IMR-90 (cell line): ENCODE results near the gene SH2D4B. TPM values are rescaled to one million over a fixed set of nuclear protein-coding genes. Genes with fewer than 3 reads are reported as not detected.

Source experiments
- ATAC-seq: fragments of 200-7000 bp; cut with Tn5 transposase; 2 replicates; pipeline ENCODE4 v1.9.1; 2020; ENCODE audit warnings: low read depth, mild to moderate bottlenecking, moderate library complexity
- BruUV-seq: library from RNA; stranded (reverse); fragments of 400-500 nt; replicated peaks from 2 replicates; lab custom pipeline; 2021; lab: Mats Ljungman, UMichigan
- CTCF ChIA-PET: fragments of 300-600 bp; formaldehyde crosslinking; extraction: SDS; loops from one replicate; lab custom pipeline; 2021; ENCODE audit warnings: antibody characterized with exemption; lab: Yijun Ruan, JAX
- POLR2A ChIA-PET: fragments of 300-600 bp; sonication (Branson Sonifier 250); formaldehyde crosslinking; loops from one replicate; lab custom pipeline; 2022; ENCODE audit warnings: antibody characterized with exemption; ENCODE audit not compliant: unreplicated experiment; lab: Charles Lee
- DNase-seq: peaks from one replicate; pipeline ENCODE4 v3.0.0; 2013
- H2AFZ ChIP-seq: replicated peaks from 2 replicates; pipeline ENCODE3; 2013; ENCODE audit warnings: low read length, mild to moderate bottlenecking; ENCODE audit not compliant: poor library complexity
- H2AK5ac ChIP-seq: 2 replicates; pipeline ENCODE4 v1.6.1; 2013; ENCODE audit warnings: low read depth, low read length, inconsistent platforms
- H2AK9ac ChIP-seq: replicated peaks from 2 replicates; pipeline ENCODE3; 2013; ENCODE audit warnings: mild to moderate bottlenecking, low read depth, low read length, moderate library complexity; ENCODE audit not compliant: poor library complexity
- H2BK120ac ChIP-seq: 2 replicates; pipeline ENCODE4 v1.6.1; 2013; ENCODE audit warnings: low read depth, low read length, inconsistent platforms
- H2BK15ac ChIP-seq: 3 replicates; pipeline ENCODE4 v1.6.1; 2013; ENCODE audit warnings: low read depth, low read length, inconsistent platforms
- H2BK20ac ChIP-seq: 2 replicates; pipeline ENCODE4 v1.6.1; 2013; ENCODE audit warnings: low read depth, mild to moderate bottlenecking, inconsistent platforms, low read length, moderate library complexity
- H2BK5ac ChIP-seq: 2 replicates; pipeline ENCODE4 v1.6.1; 2013; ENCODE audit warnings: mild to moderate bottlenecking, low read depth, low read length, inconsistent platforms; ENCODE audit not compliant: poor library complexity, severe bottlenecking
- H3K14ac ChIP-seq: replicated peaks from 2 replicates; pipeline ENCODE4 v1.6.1; 2013; ENCODE audit warnings: low read depth, low read length, inconsistent platforms
- H3K18ac ChIP-seq: 2 replicates; pipeline ENCODE4 v1.6.1; 2013; ENCODE audit warnings: low read depth, low read length, control low read depth
- H3K23ac ChIP-seq: 2 replicates; pipeline ENCODE4 v1.6.1; 2013; ENCODE audit warnings: low read depth, low read length, inconsistent platforms
- H3K27ac ChIP-seq: 2 replicates; pipeline ENCODE4 v1.5.1; 2013; ENCODE audit warnings: mild to moderate bottlenecking, control low read depth, low read length; ENCODE audit not compliant: insufficient read depth
- H3K27me3 ChIP-seq: 2 replicates; pipeline ENCODE4 v1.6.1; 2013; ENCODE audit warnings: low read length; ENCODE audit not compliant: control insufficient read depth, insufficient read depth
- H3K36me3 ChIP-seq: 2 replicates; pipeline ENCODE4 v1.6.1; 2013; ENCODE audit warnings: low read length, mixed read lengths; ENCODE audit not compliant: control insufficient read depth, insufficient read depth
- H3K4ac ChIP-seq: 2 replicates; pipeline ENCODE4 v1.6.1; 2013; ENCODE audit warnings: low read depth, low read length, inconsistent platforms
- H3K4me1 ChIP-seq: 2 replicates; pipeline ENCODE4 v1.6.1; 2013; ENCODE audit warnings: low read length, mixed read lengths; ENCODE audit not compliant: control insufficient read depth, insufficient read depth
- H3K4me2 ChIP-seq: 2 replicates; pipeline ENCODE4 v1.6.1; 2013; ENCODE audit warnings: low read depth, mild to moderate bottlenecking, control low read depth, low read length, moderate library complexity
- H3K4me3 ChIP-seq: 2 replicates; pipeline ENCODE4 v1.5.1; 2013; ENCODE audit warnings: low read depth, mild to moderate bottlenecking, control low read depth, low read length, moderate library complexity; ENCODE audit not compliant: insufficient read depth
- H3K56ac ChIP-seq: 2 replicates; pipeline ENCODE4 v1.6.1; 2013; ENCODE audit warnings: low read length, inconsistent platforms; ENCODE audit not compliant: insufficient read depth; ENCODE audit errors: extremely low read depth
- H3K79me1 ChIP-seq, 2 experiments: 2 replicates each; pipeline ENCODE4 v1.6.1; 2013; ENCODE audit warnings: low read length in 2 of 2, inconsistent platforms in 1 of 2, low read depth in 1 of 2
- H3K9ac ChIP-seq: 2 replicates; pipeline ENCODE4 v1.6.1; 2013; ENCODE audit warnings: low read depth, low read length, control low read depth
- H3K9me1 ChIP-seq: 2 replicates; pipeline ENCODE4 v1.6.1; 2013; ENCODE audit warnings: low read length, inconsistent platforms; ENCODE audit not compliant: insufficient read depth
- H3K9me3 ChIP-seq: 2 replicates; pipeline ENCODE4 v1.6.1; 2013; ENCODE audit warnings: low read length; ENCODE audit not compliant: control insufficient read depth, insufficient read depth
- H4K20me1 ChIP-seq: 2 replicates; pipeline ENCODE4 v1.6.1; 2013; ENCODE audit warnings: low read length, inconsistent platforms; ENCODE audit not compliant: insufficient read depth
- H4K5ac ChIP-seq: 2 replicates; pipeline ENCODE4 v1.6.1; 2013; ENCODE audit warnings: mild to moderate bottlenecking, low read depth, low read length, control low read depth
- H4K8ac ChIP-seq, 2 experiments: 2 replicates each; pipeline ENCODE4 v1.6.1; 2013; ENCODE audit warnings: low read depth in 2 of 2, low read length in 2 of 2, control low read depth in 1 of 2, inconsistent platforms in 1 of 2
- H4K91ac ChIP-seq: 2 replicates; pipeline ENCODE4 v1.6.1; 2013; ENCODE audit warnings: low read depth, low read length, inconsistent platforms; ENCODE audit not compliant: insufficient read depth
- BHLHE40 ChIP-seq: fragments of 150-350 bp; IDR thresholded peaks from 2 replicates; pipeline ENCODE4 v1.6.1; 2016; ENCODE audit warnings: mild to moderate bottlenecking, low read depth, low read length
- CEBPB ChIP-seq: IDR thresholded peaks from 2 replicates; pipeline ENCODE4 v1.6.1; 2012; ENCODE audit warnings: low read depth, low read length, improper control_type of control experiment
- CHD1 ChIP-seq: IDR thresholded peaks from 2 replicates; pipeline ENCODE4 v1.6.1; 2012; ENCODE audit warnings: low read depth, low read length, improper control_type of control experiment
- ELK1 ChIP-seq: fragments of 150-350 bp; IDR thresholded peaks from 2 replicates; pipeline ENCODE4 v1.6.1; 2016; ENCODE audit warnings: low read depth, mild to moderate bottlenecking, low read length, moderate library complexity, borderline replicate concordance
- FOS ChIP-seq: fragments of 150-350 bp; IDR thresholded peaks from 2 replicates; pipeline ENCODE4 v1.6.1; 2016; ENCODE audit warnings: low read depth, low read length
- MAFK ChIP-seq: IDR thresholded peaks from 2 replicates; pipeline ENCODE4 v1.6.1; 2012; ENCODE audit warnings: low read depth, low read length, improper control_type of control experiment
- MAZ ChIP-seq: IDR thresholded peaks from 2 replicates; pipeline ENCODE4 v1.6.1; 2012; ENCODE audit warnings: low read depth, mild to moderate bottlenecking, low read length, improper control_type of control experiment, moderate library complexity, borderline replicate concordance
- MXI1 ChIP-seq: IDR thresholded peaks from 2 replicates; pipeline ENCODE4 v1.6.1; 2012; ENCODE audit warnings: low read depth, mild to moderate bottlenecking, low read length, moderate library complexity, borderline replicate concordance
- NFE2L2 ChIP-seq: fragments of 150-350 bp; IDR thresholded peaks from 2 replicates; pipeline ENCODE4 v1.6.1; 2016; ENCODE audit warnings: low read depth, mild to moderate bottlenecking, low read length
- POLR2A ChIP-seq: IDR thresholded peaks from 2 replicates; pipeline ENCODE4 v1.6.1; 2012; ENCODE audit warnings: mild to moderate bottlenecking, low read depth, low read length
- RAD21 ChIP-seq: IDR thresholded peaks from 2 replicates; pipeline ENCODE4 v1.6.1; 2012; ENCODE audit warnings: low read length, improper control_type of control experiment
- RCOR1 ChIP-seq: IDR thresholded peaks from 2 replicates; pipeline ENCODE4 v1.6.1; 2012; ENCODE audit warnings: mild to moderate bottlenecking, low read length, improper control_type of control experiment; ENCODE audit not compliant: insufficient replicate concordance
- RFX5 ChIP-seq: IDR thresholded peaks from 2 replicates; pipeline ENCODE4 v1.8.0; 2012; ENCODE audit warnings: low read depth, mild to moderate bottlenecking, low read length, moderate library complexity
- SMC3 ChIP-seq: fragments of 150-350 bp; IDR thresholded peaks from 2 replicates; pipeline ENCODE4 v1.6.1; 2016; ENCODE audit warnings: low read depth, mild to moderate bottlenecking, antibody characterized with exemption, low read length, moderate library complexity
- USF2 ChIP-seq: fragments of 150-350 bp; IDR thresholded peaks from 2 replicates; pipeline ENCODE4 v1.6.1; 2017; ENCODE audit warnings: mild to moderate bottlenecking, antibody characterized with exemption, low read length, low read depth
- WGBS, 2 experiments: methylation state at CpG; one replicate each; pipeline versions ENCODE4 v1.1.5 to v1.1.7; 2013; ENCODE audit warnings: missing lambda C conversion rate in 2 of 2; ENCODE audit not compliant: insufficient read length in 1 of 2; ENCODE audit errors: extremely low coverage in 2 of 2; 5-methylcytosine and 5-hydroxymethylcytosine counted together
- dilution Hi-C: fragments of 300-500 bp; cut with HindIII; formaldehyde crosslinking; loops from one replicate; pipeline ENCODE4 v1.14.3; 2018; ENCODE audit warnings: low sequenced_read_pairs; ENCODE audit not compliant: unreplicated experiment
- in situ Hi-C: fragments of 300-500 bp; cut with MboI; formaldehyde crosslinking; loops from 3 replicates; pipeline ENCODE4 v1.14.3; 2019; ENCODE audit warnings: low sequenced_read_pairs, inconsistent platforms, mixed read lengths
- intact Hi-C: fragments of 100-400 bp; cut with micrococcal nuclease; formaldehyde crosslinking; loops from 2 replicates; pipeline ENCODE4 v1.10.0; 2022
- polyA plus RNA-seq, 3 experiments: library from polyadenylated mRNA; depleted of rRNA; stranded (reverse); fragments of >200 nt; gene quantifications; 2 replicates each; pipeline ENCODE4 v1.2.3, GENCODE V29; 2012; ENCODE audit warnings: low replicate concordance in 1 of 3
- total RNA-seq: library from RNA; depleted of rRNA; stranded (reverse); fragments of >200 nt; gene quantifications from 2 replicates; pipeline ENCODE4 v1.2.3, GENCODE V29; 2012
- TF ChIP-seq, protein P1 (sequence below): conservative IDR thresholded peaks from 2 replicates; pipeline ENCODE4 v1.5.1; 2012; ENCODE audit warnings: mild to moderate bottlenecking, low read depth, low read length, improper control_type of control experiment

SH2D4B gene
- total and polyA plus RNA-seq, 2 of the 4 experiments (the other 2 are of a cell fraction): not detected

DNA sequence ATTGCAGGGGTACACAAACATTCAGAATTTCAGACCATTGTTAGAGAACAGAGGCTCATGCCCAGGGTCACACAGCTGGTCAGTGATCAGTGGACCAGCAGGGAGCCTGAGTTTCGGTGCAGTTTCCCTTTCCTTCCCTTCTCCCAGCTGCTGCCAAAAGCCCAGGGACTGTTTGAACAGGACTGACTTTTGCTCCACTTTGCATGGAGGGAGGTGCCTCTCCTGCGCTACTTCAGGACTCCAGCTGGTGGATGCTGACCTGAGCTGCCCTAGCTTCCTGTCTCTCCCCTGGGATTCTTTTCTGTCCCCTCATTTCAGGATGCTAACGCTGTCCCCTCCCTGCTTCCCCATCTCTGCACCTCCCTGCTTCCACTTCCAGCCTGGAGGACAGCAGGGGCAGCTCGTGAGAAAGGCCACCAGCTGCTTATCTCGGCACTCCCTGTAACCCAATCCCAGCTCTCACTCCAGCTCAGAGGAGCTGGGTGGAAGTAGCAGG, 14.5 kb downstream of the SH2D4B start:
- Histone ChIP-seq H2BK20ac (no peak overlapping the region), H3K9ac (no peak overlapping the region), H2AFZ (no peak overlapping the region), H3K18ac (no peak overlapping the region), H2BK5ac (no peak overlapping the region), H2BK15ac (no peak overlapping the region), H3K36me3 (no peaks in the 10 kb centered on the region), H2BK120ac (no peak overlapping the region), H3K14ac (no peak overlapping the region), H3K56ac (no peak overlapping the region), H3K79me1 (no peaks in the 10 kb centered on the region), H3K4me2 (no peak overlapping the region), H3K4me3 (no peak overlapping the region), H3K4me1 (no peaks in the 10 kb centered on the region), H3K9me3 (no peaks in the 10 kb centered on the region), H3K4ac (no peak overlapping the region), H3K23ac (no peak overlapping the region), H4K5ac (no peak overlapping the region), H2AK9ac (no peak overlapping the region), H4K8ac (no peak overlapping the region), H3K9me1 (no peaks in the 10 kb centered on the region), H3K27ac (no peak overlapping the region), H2AK5ac (no peak overlapping the region), H4K91ac (no peak overlapping the region), H4K20me1 (no peaks in the 10 kb centered on the region), H3K27me3 (peaks cover 3% of the 10 kb centered on the region)
- intact Hi-C loops: no loop called here
- in situ Hi-C loops: no loop called here
- BruUV-seq: no TSS peak
- TF ChIP-seq MAFK: no peak
- no peak for TF ChIP-seq SMC3
- no peak for TF ChIP-seq USF2
- no peak for TF ChIP-seq BHLHE40
- TF ChIP-seq FOS: no peak
- no peak for TF ChIP-seq MAZ
- TF ChIP-seq CEBPB: no peak
- TF ChIP-seq ELK1: no peak
- TF ChIP-seq RCOR1: no peak
- TF ChIP-seq MXI1: no peak
- TF ChIP-seq, protein P1, sequence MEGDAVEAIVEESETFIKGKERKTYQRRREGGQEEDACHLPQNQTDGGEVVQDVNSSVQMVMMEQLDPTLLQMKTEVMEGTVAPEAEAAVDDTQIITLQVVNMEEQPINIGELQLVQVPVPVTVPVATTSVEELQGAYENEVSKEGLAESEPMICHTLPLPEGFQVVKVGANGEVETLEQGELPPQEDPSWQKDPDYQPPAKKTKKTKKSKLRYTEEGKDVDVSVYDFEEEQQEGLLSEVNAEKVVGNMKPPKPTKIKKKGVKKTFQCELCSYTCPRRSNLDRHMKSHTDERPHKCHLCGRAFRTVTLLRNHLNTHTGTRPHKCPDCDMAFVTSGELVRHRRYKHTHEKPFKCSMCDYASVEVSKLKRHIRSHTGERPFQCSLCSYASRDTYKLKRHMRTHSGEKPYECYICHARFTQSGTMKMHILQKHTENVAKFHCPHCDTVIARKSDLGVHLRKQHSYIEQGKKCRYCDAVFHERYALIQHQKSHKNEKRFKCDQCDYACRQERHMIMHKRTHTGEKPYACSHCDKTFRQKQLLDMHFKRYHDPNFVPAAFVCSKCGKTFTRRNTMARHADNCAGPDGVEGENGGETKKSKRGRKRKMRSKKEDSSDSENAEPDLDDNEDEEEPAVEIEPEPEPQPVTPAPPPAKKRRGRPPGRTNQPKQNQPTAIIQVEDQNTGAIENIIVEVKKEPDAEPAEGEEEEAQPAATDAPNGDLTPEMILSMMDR: no peak
- no peak for TF ChIP-seq POLR2A
- TF ChIP-seq CHD1: no peak
- no peak for TF ChIP-seq RFX5
- TF ChIP-seq RAD21: no peak
- TF ChIP-seq NFE2L2: no peak
- 0% methylated on average over 1 of the region's 5 CpGs; no CpG with 5 or more reads in 1 of the 2 experiments for WGBS, 2 experiments
- ChIA-PET CTCF (no interaction called here), POLR2A (no interaction called here)
- dilution Hi-C loops: no loop called here
- ATAC-seq (no peak), DNase-seq (no peak)
